ENCODE measurements around the gene STN1.

Gene STN1

DNA sequence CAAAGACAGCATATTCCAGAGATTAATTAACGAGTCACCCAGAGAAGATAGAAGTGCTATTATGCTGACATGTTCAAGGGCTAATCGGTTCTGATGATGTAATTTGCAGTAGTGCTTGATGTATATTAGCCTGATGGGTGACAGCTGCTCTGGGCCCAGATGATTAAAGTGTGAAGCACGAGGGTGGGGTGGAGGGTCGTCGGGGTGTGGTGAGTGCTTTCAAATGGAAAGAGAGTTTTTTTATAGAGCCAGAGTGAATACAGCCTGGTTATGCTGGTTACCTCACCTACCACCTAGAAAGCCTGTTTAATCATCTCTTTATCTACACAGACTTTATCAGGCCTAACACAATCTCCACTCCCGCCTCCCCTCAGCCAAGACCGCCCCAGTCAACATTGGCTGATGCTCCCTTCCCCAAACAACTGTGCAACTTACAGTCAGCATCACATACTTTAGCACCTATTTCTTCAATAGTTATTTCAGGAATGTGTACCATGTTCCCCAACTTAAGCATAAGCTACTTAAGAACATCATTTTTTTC lies 11.5 kb upstream of the STN1 start:
- DNase-seq (ENCODE audit: low read depth), result no peak

DNA sequence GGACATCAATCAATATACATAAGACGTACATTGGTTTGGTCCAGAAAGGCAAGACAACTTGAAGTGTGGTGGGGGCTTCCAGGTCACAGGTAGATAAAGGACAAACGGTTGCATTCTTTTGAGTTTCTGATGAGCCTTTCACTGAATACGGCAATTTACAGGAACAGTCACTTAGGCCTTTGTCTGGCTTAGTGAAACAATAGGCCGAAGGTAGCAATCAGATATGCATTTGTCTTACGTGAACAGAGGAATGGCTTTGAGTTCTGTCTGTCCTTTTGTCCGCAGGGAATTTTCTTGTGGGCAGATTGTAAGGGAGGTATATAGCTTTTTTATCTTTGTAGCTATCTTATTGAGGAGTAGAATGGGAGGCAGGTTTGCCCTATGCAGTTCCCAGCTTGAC lies 10.8 kb upstream of the STN1 start:
- DNase-seq (ENCODE audit: low read depth), result no peak

DNA sequence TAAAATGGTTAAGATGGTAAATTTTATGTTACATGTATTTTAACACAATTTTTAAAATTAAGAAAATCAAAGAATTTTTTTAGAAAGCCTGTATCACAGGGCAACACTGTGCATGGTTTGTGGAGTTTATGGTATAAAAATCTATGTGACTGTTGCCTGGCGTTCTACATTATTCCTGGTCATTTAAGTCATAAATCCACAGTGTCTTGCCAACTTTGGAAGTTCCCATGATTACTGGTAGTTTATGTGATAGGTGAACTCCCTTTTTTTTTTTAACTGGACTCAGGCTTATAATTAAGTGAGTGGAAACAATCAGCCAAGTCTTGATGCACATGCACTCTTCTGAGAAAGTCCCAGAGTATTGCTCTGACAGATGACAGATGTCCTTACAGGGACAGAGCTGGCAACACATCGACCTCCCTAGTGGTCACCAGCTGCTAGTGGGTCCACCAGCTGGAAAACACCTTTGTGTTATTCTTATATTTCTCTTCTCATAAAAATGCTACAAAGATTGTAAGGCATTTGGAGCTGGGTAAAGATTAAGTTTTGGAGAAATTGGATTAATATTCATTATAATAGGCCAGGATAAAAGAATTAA lies 8.8 kb upstream of the STN1 start:
- no peak for DNase-seq (ENCODE audit: low read depth)

DNA sequence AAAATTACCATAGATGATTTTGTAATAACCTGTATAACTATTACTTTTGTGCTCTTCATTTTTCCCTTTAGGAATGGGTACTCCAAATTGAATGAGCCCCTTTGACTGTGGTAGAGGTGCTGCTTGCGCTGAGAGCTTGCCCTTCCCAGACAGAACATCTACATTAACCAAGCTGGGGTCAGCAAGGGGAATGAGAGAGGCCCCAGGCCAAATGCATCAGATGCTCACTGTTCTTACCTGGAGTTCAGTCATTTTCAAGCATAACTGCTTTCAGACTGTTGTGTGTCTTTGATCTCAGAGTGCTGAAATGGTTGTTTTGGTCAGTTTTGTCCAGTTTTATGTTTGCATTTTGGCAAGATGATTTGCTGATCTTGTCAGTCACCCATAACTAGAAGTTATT lies 7.6 kb upstream of the STN1 start:
- no peak for DNase-seq (ENCODE audit: low read depth)

DNA sequence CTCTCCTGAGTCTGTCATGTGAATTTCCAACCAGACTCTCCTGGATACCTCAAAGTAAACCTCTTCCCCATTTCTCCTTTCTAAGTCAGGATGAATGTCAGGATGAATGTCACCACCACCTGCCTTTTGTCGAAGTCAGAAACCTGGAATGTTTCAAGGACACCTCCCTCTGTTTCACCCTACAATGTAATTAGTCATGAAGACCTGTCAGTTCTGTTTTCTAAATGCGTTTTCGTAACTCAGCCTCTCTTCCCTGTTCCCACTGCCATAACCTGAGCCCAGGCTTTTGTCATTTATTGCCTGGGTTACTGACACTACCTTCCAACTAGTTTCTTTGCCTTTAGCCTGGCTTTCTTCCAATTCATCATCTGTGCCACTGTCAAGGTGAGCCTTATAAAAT lies 5.5 kb upstream of the STN1 start:
- DNase-seq (ENCODE audit: low read depth), result no peak

DNA sequence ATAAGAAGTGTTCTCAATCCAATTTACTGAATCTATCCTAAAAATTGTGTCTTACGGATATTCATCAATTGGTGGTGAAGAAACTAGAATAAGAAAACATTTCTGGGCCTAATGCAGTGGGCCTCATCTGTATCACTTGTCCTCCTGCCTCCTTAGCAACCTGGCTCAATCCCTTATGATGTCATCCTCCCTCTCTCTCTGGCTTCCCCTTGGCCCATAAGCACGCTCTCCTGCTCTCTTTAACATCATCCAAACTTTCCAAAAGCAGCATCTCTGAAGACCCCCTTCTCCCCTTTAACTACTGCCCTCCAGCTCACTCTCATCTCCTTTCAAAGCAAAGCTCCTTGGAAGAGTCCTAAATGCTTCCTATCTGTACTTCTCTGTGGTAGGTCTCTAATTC lies 4.7 kb upstream of the STN1 start:
- no peak for DNase-seq (ENCODE audit: low read depth)

DNA sequence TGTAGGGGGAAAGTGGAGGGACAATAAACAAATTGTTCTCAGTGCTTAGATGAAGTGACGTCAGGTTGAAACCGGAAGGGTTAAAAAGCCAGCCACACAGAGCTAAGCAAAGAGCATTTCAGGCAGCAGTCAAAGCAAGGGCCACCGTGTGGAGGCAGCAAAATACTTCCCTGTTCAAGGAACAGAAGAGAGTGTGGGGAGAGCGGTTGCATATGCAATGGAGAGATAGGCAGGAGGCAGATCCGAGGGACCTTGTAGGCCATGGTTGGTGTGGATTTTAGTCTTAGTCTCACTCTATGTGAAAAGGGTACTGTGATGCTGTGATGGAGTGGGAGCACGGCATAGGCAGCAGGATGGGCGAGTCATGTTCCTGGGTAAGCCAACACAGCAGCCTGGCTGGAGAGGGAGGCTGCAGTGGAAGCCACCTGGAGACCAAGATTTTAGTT lies 3.8 kb upstream of the STN1 start:
- DNase-seq (ENCODE audit: low read depth), result no peak

DNA sequence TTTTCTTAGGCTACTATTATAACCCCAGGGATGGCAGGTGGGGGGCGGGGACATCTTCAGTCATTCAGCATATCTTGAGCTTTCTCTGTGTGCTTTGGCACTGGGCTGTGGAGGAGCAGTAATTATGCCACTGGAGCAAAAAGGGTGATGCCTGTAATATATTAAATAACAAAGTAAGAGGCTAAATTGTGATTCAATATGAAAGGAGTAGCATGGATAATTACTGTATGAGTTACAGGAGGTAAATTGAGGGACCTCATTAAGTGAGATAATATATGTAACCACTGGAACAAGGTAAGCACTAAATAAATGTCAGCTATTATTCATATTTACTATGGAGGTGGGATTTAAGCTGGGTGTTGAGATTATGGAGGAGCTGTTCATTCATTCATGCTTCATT lies 3.3 kb upstream of the STN1 start:
- no peak for DNase-seq (ENCODE audit: low read depth)

DNA sequence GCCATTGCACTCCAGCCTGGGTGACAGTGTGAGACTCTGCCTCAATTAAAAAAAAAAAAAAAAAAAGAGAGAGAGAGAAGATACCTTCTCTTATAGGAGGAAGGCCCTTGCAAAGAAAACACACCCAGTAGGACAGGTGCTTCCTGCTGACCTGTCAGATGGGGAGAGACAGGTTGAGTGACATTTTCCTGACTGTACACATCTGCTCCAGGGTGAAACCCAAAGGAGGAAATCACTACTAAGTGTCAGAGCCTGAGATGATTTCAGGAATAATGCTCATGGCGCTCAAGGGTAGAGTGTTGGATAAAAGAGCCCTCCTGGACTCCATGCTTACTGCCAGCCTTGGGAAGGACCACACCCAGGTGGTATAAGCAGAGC lies 1.7 kb upstream of the STN1 start:
- no peak for DNase-seq (ENCODE audit: low read depth)

DNA sequence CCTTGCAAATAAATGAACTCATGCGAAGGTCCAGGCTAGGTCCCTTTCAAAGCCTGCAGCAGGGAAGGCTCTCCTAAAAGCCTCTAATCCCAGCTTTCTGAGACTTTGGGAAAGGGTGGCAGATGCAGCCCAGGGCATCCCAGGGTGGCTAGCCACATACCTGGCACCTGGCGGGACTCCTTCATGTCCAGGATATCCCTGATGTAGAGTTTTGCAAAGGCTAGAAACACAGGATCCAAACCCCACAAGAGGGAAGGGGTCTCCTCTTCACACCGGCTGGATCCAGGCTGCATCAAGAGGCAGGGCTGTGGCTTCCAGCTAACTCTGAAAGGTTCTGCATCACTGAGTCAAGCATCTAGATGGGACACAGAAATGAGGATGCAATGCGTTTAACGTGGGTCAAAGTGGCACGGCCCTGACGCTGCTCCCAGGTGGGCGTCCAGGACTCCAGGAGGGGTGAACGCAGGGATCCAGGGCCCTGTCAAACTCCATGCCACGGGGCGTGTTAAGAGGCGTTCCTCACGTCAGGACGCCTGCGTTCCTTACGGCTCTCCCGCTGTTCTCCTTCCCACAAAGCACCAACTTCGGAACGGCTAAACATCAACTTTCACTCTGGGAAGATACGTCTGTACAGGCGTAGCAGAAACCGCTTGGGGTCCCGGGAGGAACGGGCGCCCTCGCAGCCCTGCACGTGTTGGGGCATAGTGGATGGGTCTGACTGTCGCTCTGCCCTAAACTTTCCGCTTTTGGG lies 507 bp downstream of the STN1 start:
- no peak for DNase-seq (ENCODE audit: low read depth)

DNA sequence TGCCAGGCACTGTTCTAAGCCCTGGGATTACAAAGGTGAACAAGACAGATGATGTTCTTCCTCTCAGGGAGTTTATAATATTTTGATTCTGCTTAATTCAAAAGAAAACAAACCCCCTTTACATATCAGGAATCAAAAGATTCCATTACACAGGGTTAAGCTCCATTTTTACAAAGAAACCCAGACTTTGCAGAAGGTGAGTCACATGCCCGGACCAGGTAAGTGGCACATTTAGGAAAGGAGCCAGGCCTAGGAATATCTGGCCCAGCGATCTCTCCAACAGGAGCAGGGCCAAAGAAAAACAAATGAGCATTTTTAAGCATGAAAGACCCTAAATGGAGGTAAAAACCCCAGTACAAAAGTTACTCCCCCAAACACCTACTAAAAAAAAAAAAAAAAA lies 1.1 kb downstream of the STN1 start:
- no peak for DNase-seq (ENCODE audit: low read depth)

DNA sequence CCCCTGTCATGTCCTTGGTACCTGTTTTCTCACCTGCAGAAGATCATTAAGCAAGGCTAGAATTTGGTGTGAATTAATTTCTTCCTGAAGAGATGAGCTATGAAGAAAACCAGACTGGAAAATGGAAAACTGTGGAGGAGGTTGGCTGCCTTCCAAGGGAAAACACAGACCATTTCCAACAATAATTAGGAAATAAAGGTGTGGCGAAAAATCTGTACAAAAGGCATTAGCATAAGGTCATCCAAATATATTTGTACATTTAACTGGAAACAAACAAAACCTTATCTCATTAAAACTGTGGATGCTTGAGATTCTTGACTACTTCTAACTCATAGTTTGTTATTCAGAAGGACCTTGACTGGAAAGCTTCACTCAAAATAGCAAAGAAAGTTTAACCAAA lies 1.7 kb downstream of the STN1 start:
- no peak for DNase-seq (ENCODE audit: low read depth)

DNA sequence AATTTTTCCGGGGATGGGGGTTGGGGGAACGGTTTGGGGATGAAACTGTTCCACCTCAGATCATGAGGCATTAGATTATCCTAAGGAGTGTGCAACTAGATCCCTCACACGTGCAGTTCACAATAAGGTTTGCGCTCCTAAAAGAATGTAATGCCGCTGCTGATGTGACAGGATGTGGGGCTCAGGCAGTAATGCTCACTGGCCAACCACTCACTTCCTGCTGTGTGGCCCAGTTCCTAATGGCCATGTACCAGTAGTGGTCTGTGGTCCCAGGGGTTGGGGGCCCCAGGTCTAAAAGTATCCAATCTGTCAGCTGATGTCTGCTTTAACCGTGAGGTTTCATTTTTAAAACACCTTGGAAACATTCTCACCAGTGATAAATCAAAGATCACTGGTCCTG lies 2.2 kb downstream of the STN1 start:
- no peak for DNase-seq (ENCODE audit: low read depth)

DNA sequence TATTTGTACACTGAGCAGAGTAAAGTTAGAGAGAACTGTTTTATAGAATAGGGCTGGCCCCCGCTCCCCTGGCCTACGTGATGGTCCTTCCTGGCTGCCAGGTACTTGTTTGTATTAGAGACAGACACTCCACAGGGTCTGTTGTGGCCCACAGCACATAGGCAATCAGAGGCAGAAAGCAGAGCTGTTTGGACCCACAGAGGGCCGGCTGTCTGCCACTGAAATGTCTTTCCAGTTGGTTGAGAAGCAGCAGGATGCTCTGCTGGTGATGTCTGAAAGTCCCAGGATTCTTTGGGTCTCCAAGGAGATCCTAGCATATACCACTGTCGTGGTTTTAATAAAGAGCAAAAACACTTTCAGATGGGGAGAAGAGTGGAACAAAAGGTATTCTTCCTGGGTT lies 5.2 kb downstream of the STN1 start:
- no peak for DNase-seq (ENCODE audit: low read depth)

DNA sequence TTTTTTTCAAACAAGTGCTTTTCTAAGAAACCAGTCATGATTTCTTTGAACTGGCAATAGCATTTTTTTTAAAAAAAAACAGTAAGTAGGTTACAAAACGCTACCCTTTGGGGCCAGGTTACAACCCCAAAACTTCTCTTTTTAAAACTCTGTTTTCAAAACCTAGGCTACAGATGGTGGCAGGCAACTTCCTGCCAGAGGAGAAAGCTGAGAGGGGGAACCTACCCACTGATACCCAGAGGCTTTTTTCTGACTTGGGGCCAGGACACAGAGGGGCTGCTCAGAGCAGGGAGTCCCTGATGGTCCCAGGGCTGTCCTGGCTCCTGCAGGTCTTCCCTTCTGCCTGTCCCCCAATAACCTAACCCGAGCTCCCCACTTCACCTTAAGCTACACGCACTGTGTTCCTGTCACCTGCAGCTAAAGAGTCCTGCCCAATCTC lies 6.9 kb downstream of the STN1 start:
- DNase-seq (ENCODE audit: low read depth), result no peak

DNA sequence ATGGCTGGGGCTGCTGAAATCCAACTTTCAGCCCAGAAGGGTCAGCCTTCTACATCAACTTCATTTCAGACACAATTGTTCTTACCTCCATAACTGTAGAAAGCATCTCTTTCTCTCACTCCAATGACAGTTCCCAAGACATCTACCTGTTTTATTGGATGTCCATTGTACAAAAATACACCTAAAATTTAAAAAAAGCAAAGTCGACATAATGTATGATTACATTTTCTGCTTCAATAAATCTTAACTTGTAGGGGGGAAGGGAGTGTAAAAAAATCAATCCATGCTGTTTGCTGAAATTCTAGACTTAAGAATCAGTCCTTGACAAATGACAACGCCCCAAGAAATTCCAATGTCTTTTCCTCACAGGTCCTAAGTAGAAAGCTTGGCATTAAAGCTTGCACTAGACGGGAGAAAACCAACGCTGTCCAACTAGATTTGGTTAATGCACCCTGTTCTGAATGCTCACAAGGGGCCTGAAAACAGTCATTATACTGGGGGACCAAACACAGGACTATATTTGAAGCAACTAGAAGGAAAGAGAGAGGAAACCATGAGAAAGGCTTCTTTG lies 7.5 kb downstream of the STN1 start:
- DNase-seq (ENCODE audit: low read depth), result no peak

DNA sequence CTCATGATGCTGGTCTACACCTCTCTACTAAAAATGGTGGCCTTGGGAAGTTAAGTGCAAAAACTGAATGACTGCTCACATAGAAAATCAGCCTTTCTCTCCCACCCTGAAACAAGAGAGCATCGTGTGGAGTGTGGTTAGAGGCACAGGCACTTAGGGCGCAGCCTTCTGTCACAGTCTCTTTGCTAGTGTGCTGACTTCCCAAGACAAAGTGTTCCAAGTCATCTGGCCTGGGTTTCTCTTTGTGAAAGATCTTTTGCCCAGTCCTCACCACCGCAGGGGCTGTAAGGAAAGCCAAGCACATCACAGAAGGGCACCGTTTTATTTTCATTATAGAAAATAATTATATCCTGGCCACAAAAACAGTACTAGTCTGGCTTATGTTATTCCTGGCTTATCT lies 12.5 kb downstream of the STN1 start:
- no peak for DNase-seq (ENCODE audit: low read depth)

DNA sequence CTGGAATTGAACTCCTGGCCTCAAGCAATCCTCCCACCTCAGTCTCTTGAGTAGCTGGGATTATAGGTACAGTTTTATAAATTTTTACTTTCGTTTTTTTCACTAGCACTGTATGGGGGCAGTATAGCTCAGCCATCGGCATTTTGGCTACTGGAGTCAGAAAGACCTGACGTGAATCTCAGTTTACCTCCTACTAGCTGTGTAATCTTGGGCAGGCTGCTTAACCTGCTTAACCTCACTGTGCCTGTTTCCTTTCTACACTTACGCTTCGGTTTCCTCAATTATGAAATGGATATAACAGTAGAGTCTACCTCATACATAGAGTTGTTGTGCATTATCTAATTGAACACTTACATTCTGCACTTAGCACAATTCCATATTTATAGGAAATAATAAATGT lies 16.7 kb downstream of the STN1 start:
- DNase-seq (ENCODE audit: low read depth), result no peak

DNA sequence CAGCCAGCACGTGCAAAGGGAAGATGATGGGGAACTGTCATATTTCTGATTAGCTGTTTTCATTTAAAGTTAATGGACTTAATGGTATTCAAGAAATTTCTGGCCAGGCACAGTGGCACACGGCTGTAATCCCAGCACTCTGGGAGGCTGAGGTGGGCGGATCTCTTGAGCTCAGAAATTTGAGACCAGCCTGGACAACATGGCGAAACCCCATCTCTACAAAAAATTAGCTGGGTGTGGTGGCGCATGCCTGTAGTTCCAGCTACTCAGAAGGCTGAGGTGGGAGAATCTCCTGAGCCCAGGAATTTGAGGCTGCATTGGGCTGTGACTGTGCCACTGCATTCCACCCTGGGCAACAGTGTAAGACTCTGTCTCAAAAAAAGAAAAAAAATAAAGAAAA lies 18.7 kb downstream of the STN1 start:
- no peak for DNase-seq (ENCODE audit: low read depth)

DNA sequence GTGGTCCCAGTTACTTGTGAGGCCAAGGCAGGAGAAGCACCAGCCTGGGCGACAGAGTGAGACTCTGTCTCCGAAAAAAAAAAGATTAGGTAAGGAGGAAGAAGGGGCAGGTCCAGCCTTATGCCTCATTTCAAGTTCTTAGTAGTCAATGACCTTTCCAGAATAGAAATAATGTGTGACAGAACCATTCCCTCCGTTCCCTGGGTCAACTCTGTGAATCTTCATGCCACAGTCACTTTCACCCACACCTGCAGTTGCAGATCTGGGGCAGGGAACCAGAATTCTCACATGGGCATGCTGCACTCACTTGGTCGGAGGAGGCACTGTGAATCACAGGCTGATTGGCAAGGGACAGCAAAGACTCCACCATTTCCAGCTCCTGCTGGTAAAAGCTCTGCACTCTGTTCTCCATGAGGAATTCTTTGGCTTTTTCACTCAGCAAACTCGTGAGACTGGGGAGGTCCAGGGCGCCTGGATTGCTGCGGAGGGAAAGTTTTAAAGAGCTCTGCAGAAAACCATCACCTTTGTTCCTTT lies 20.7 kb downstream of the STN1 start:
- DNase-seq (ENCODE audit: low read depth), result no peak

DNA sequence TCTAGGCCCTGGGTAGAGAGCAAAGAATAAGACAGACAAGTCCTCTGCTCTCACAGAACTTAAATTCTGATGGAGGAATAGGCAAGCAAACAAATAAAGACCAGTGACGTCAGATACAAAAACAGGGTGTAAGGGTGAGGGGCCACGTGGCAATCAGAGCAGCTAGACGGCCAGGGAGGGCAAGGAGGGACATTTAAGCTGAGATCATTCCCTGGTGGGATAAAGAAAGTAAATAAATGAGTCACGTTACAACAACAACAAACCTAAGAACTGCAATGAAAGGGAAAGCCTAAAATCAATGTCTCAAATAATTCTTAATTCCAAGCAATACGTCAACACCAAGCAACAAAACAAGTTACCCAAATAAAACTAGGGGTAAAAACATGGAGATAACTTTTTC lies 21.8 kb downstream of the STN1 start:
- no peak for DNase-seq (ENCODE audit: low read depth)

DNA sequence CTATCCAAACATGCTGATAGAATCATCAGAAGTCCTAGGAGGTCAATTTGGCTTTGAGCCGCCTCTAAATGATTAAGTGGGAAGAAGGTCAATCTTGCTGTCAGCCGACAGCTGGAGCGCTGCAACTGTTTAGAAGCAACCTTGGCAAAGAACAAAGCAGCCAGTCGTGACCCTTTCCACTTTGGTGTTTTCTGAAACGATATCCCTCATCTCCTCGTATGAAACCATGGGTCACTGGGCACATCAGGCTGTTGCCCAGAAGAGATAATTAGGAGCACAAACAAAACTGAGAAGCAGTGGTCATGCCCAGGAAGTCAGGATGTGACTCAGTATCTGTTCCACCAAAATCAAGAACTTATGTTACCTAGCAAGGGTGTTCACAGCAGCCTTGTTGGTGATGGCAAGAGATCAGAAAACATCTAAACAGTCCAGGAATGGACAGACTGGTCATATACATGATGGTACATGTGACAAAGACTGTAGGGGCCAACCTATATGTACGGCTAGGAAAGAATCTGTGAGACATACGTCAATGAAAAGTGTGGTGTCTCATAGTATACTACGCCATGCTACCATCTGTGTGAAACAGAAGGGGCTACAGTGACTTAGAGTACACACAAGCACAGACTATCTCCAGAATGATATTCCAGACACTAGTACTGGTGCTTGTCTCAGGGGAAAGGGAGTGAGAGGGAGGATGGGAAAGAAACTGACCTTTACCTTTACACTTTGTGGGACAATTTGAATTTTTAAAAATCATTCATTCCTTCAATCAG lies 22.4 kb downstream of the STN1 start:
- DNase-seq (ENCODE audit: low read depth), result no peak
